ENCODE data around the gene TMC2. TPM values are rescaled to one million over a fixed set of nuclear protein-coding genes. Genes with fewer than 3 reads are reported as not detected.

The TMC2 gene
- total RNA-seq, 2 experiments from 2014 or later: not detected

- ATAC-seq (no peak), DNase-seq (no peak)
- TF ChIP-seq CTCF (IDR thresholded peaks at IDR 0.05): no peak
- intact Hi-C loops (cut with micrococcal nuclease): no loop called here
- Mint-ChIP-seq H3K27ac (no peak overlapping the region), H3K4me3 (no peak overlapping the region), H3K36me3 (ENCODE audit: low read depth) (no peaks in the 10 kb centered on the region), H3K4me1 (ENCODE audit: low read depth) (peaks cover under 1% of the 10 kb centered on the region), H3K27me3 (peaks cover 8% of the 10 kb centered on the region), H3K9me3 (no peaks in the 10 kb centered on the region)
- CTCF ChIA-PET: interaction anchor here (1.2 to 1.3 kb wide), 2 partner anchors 40 to 197 kb away, joined by 4 read pairs; no protein-coding TSS in a partner anchor
- POLR2A ChIA-PET: interaction anchor here (0.6 kb wide), 1 partner anchor 305 kb away, joined by 3 read pairs; no protein-coding TSS in a partner anchor
These were observed 20.0 kb upstream of the TMC2 start for GRCh38 chr20:2516399-2516798.

GRCh38 chr20:2518096-2518495, 18.3 kb upstream of the TMC2 start:
- DNase-seq (no peak), ATAC-seq (no peak)
- no peak for TF ChIP-seq CTCF (IDR thresholded peaks at IDR 0.05)
- H3K4me3 Mint-ChIP-seq: no peak overlapping the region
- intact Hi-C loops (cut with micrococcal nuclease): no loop called here
- no peaks in the 10 kb centered on the region for H3K9me3 Mint-ChIP-seq
- H3K27ac Mint-ChIP-seq: no peak overlapping the region
- H3K4me1 Mint-ChIP-seq (ENCODE audit: low read depth): peaks cover 5% of the 10 kb centered on the region
- POLR2A ChIA-PET: no interaction called here
- CTCF ChIA-PET: interaction anchor here (1.0 to 1.3 kb wide), 2 partner anchors 9 to 10 kb away, joined by 3 to 4 read pairs; no protein-coding TSS in a partner anchor
- no peaks in the 10 kb centered on the region for H3K36me3 Mint-ChIP-seq (ENCODE audit: low read depth)
- peaks cover 10% of the 10 kb centered on the region for H3K27me3 Mint-ChIP-seq

GRCh38 chr20:2518558-2518957, 17.8 kb upstream of the TMC2 start:
- peaks cover 10% of the 10 kb centered on the region for H3K27me3 Mint-ChIP-seq
- no peak overlapping the region for H3K4me3 Mint-ChIP-seq
- no peak for DNase-seq
- no peak for ATAC-seq
- POLR2A ChIA-PET: no interaction called here
- no peak overlapping the region for H3K27ac Mint-ChIP-seq
- H3K4me1 Mint-ChIP-seq (ENCODE audit: low read depth): peaks cover 5% of the 10 kb centered on the region
- intact Hi-C loops (cut with micrococcal nuclease): no loop called here
- no peaks in the 10 kb centered on the region for H3K36me3 Mint-ChIP-seq (ENCODE audit: low read depth)
- CTCF ChIA-PET: interaction anchor here (1.0 to 1.3 kb wide), 2 partner anchors 9 to 11 kb away, joined by 3 to 4 read pairs; no protein-coding TSS in a partner anchor
- H3K9me3 Mint-ChIP-seq: no peaks in the 10 kb centered on the region
- TF ChIP-seq CTCF (IDR thresholded peaks at IDR 0.05): no peak

GRCh38 chr20:2519115-2519809, 17.1 kb upstream of the TMC2 start:
- Mint-ChIP-seq H3K9me3 (no peaks in the 10 kb centered on the region), H3K4me3 (no peak overlapping the region), H3K27me3 (peaks cover 8% of the 10 kb centered on the region), H3K4me1 (ENCODE audit: low read depth) (peaks cover 5% of the 10 kb centered on the region), H3K36me3 (ENCODE audit: low read depth) (no peaks in the 10 kb centered on the region), H3K27ac (no peak overlapping the region)
- DNase-seq: no peak
- intact Hi-C loops (cut with micrococcal nuclease): no loop called here
- TF ChIP-seq CTCF (IDR thresholded peaks at IDR 0.05): no peak
- peak; percentile 23 for ATAC-seq
- CTCF ChIA-PET: interaction anchor here (1.1 to 6.6 kb wide), 5 partner anchors 8 to 33 kb away, joined by 4 to 147 read pairs (median 4); partner anchors contain the start of gene ZNF343
- POLR2A ChIA-PET: interaction anchor here (3.5 kb wide), 1 partner anchor 133 kb away, joined by 23 read pairs; the partner anchor contains the start of gene NOP56

- ATAC-seq: no peak
- no peak for TF ChIP-seq CTCF (IDR thresholded peaks at IDR 0.05)
- Mint-ChIP-seq H3K27ac (no peak overlapping the region), H3K4me1 (ENCODE audit: low read depth) (peaks cover 7% of the 10 kb centered on the region), H3K4me3 (no peak overlapping the region), H3K27me3 (peaks cover 6% of the 10 kb centered on the region), H3K36me3 (ENCODE audit: low read depth) (no peaks in the 10 kb centered on the region), H3K9me3 (no peaks in the 10 kb centered on the region)
- intact Hi-C loops (cut with micrococcal nuclease): loop anchor here (10.0 kb wide), 1 partner anchor 124 kb away; no protein-coding TSS in a partner anchor
- DNase-seq: no peak
- POLR2A ChIA-PET: interaction anchor here (1.1 to 3.5 kb wide), 3 partner anchors 50 to 132 kb away, joined by 3 to 23 read pairs (median 10); partner anchors contain the start of genes NOP56 and SNRPB
- CTCF ChIA-PET: interaction anchor here (0.7 to 6.6 kb wide), 11 partner anchors 9 to 135 kb away, joined by 3 to 147 read pairs (median 4); partner anchors contain the start of genes NOP56, SNRPB and ZNF343
These were observed 15.8 kb upstream of the TMC2 start for GRCh38 chr20:2520617-2521016.

Data from activated CD8-positive, alpha-beta T cell treated with anti-CD3 and anti-CD28 coated beads for 36 hours (primary cell).